Cortex of kidney (tissue), 1 donor: ENCODE measurements around the gene ACSM2B.
"Not testable (repeated sequence)": the region's sequence is repeated elsewhere in the genome, so short reads cannot be mapped to it uniquely, and the experiment has no call there.

Experiments used
- DNase-seq: peaks from one replicate; lab custom pipeline; 2025; lab: John Stamatoyannopoulos, UW

Gene ACSM2B

GRCh38 chr16:20595068-20595467 is 18.9 kb upstream of the ACSM2B start:
- DNase-seq, result not testable (repeated sequence)

DNA sequence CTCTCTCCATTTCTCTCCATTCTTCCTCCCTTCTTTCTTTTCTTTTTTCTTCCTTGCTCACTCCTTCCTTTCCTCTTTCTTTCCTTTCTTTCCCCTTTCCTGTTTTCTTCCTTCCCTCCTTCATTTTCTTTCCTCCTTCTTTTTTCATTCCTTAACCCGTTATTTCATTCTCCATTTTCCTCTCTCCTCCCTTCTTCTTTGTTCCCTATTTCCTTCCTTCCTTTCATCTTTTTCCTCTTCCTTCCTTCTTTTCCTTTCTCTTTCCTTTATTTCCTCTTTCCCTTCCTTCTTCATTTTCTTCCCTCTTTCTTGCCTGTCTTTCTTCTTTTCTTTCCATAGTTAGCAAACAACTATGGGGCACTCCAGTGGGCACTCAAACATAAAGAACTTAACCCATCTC is 16.6 kb upstream of the ACSM2B start:
- not testable (repeated sequence) for DNase-seq

DNA sequence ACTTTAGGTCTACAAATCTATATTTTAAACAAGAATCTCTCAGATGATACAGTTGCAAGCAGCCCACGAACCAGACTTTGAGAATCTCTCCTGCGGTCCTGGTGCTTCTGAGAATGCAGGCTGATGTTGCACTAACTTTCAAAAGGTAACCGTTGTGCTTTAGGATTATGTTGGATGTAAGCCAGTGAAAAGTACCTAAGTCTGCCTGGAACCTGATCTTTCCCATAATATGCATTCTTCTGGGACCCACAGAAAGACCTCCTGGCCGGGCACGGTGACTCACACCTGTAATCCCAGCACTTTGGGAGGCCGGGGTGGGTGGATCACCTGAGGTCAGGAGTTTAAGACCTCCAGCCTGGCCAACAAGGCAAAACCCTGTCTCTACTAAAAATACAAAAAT is 13.3 kb upstream of the ACSM2B start:
- DNase-seq, result not testable (repeated sequence)

- not testable (repeated sequence) for DNase-seq
Observed at GRCh38 chr16:20587645-20588074, 11.5 kb upstream of the ACSM2B start.

GRCh38 chr16:20586716-20587115 is 10.5 kb upstream of the ACSM2B start:
- DNase-seq, result not testable (repeated sequence)

DNA sequence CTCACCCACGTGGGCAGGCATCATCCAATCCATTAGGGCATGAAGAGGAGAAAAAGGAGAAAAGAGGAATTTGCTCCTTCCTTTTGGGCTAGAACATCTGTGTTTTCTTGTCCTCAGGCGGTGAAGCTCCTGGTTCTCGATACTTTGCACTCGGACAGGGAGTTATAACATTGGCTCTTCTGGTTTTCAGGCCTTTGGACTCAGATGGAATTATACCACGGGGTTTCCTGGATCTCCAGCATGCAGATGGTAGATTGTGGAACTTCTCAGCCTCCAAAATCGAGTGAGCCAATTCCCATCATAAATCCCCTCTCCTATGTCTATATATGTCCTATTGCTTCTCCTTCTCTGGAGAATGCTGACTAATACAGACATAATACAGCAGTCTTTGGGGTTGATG is 9.9 kb upstream of the ACSM2B start:
- not testable (repeated sequence) for DNase-seq

DNA sequence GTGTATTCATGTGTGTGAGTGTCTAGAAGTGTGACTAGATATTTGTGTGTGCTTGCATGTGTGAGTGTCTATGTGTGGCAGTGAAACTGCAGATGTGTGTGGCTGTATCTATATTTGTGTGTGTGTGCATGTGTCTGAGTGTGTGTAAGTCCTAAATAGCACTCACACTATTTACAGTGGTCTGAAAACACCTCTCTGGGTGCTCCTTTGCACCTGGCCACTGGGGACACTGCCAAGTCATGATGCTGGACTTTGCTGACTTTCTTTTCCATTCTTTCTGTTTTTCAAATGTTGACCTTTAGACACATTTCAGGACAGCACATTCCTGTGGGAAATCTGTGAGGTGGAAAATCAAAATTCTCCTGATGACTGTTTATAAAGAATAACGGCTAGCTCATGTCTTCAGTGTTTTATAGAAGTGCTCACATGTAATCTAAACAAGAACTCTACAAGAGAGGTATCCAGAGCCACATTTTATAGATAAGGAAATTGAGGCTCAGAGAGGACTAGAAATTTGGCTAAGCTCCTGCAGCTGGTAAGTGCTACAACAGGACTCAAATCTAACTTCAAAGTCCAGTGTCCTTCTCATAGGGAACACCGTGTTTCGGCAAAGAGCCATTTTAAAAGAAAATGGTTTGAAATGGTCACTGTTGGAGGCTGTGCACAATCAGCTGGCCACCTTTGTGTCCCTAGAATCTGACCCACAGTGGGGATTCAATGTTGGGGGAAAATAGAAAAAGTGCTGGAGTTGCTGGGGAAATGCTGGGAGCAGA is 4.5 kb upstream of the ACSM2B start:
- DNase-seq, result not testable (repeated sequence)

DNA sequence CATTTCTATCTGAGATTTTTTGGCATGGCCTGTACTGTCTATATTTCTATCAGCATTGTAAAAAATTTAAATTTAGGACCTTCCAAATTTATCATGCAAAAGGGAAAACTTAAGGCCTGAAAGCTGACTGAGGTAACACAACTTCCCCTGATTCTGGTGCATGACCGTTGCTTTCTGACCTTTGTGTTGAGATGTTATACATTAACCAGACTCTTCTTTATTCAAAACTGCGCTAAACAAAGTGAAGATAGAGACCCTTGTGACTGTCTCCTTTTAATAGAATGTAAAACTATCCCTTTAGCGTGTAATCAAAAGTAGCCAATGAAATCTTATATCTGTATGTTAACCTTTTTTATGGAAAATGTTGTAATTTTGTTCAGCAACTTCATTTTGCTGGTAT is 1.9 kb upstream of the ACSM2B start:
- not testable (repeated sequence) for DNase-seq

DNA sequence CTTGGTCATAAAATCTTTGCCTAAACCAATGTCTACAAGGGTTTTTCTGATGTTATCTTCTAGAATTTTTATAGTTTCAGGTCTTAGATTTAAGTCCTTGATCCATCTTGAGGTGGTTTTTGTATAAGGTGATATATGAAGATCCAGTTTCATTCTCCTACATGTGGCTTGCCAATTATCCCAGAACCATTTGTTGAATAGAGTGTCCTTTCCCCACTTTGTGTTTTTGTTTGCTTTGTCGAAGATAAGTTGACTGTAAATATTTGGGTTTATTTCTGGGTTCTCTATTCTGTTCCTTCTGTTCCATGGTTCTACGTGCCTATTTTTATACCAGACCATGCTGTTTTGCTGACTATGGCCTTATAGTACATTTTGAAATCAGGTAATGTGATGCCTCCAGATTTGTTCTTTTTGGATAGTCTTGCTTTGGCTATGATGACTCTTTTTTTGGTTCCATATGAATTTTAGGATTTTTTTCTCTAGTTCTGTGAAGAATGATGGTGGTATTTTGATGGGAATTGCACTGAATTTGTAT is 7.0 kb downstream of the ACSM2B start:
- DNase-seq, result not testable (repeated sequence)

- DNase-seq, result no peak
Observed at GRCh38 chr16:20568404-20568803, 7.8 kb downstream of the ACSM2B start.

- no peak for DNase-seq
Observed at GRCh38 chr16:20566864-20567263, 9.3 kb downstream of the ACSM2B start.

DNA sequence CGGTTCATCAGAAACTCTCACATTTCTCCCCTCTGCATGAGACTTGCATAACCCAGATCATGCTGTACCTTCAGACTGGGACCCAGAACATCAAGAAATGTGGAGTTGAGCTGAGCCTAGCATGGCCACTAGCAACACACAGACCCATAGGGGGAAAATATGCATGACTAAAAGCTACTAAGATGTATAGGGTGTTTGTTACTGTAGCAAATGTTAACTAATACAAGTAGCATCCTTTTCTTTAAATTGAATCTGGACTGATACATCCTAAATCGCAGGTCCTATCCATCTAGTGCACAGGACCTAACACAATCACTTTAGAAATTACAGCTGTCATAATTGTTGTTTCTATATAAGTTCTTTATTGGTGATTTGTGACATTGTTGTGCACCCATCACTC is 10.8 kb downstream of the ACSM2B start:
- not testable (repeated sequence) for DNase-seq

DNA sequence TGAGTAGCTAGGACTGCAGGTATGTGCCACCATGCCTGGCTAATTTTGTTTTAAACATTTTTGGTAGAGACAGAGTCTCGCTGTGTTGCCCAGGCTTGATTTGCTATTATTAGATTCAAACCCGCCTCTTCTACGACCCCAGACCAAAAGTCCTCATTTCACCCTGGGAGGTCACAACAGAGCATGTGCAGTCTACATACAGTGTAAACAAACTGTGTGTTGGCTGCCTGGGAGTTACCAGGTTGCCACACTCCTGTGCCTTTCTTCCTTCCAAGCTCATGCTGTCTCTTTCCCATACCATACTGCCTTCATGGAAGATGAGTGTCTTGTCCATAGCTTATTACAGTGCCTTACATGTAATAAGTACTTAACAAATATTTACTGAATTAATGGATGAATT is 11.9 kb downstream of the ACSM2B start:
- not testable (repeated sequence) for DNase-seq

DNA sequence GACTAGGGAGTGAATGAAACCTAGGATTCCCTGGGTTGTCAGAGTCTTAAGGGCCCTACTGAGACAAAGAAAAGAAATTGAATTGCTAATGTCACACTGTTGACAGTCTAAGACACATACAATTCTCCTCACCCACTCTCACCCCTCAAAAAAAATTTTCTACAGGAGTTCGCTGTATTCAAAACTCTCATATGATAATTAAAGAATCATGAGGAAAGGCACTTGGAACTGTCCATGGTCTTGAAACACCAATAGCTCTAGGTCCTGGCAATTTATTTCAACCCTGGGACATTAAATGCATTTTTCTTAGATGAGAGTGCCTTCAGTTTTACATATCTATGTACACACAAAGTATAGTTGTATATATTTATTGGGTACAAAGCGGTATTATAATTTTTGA is 20.5 kb downstream of the ACSM2B start:
- DNase-seq, result not testable (repeated sequence)

DNA sequence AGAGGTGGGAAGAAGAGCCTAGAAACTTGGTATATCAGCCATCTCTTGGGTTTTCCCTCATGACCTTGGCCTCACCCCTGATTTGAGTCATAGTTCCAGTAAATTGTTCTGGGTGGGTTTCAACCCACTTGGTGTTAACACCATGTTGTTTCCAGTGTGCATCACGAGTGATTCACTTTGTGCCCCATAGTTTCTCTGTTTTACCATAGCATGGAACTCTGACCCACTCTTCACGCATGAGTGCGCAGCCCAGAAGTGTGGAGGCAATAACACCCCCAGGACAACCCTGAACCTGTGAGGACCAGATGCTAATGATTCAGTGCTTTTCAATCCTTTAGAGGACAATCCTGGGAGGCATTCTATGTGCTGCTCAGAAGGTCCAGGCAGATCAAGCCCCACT is 21.5 kb downstream of the ACSM2B start:
- DNase-seq, result not testable (repeated sequence)

GRCh38 chr16:20553493-20553892 is 22.7 kb downstream of the ACSM2B start:
- DNase-seq, result not testable (repeated sequence)

GRCh38 chr16:20546951-20547350 is 29.2 kb downstream of the ACSM2B start:
- DNase-seq, result not testable (repeated sequence)

DNA sequence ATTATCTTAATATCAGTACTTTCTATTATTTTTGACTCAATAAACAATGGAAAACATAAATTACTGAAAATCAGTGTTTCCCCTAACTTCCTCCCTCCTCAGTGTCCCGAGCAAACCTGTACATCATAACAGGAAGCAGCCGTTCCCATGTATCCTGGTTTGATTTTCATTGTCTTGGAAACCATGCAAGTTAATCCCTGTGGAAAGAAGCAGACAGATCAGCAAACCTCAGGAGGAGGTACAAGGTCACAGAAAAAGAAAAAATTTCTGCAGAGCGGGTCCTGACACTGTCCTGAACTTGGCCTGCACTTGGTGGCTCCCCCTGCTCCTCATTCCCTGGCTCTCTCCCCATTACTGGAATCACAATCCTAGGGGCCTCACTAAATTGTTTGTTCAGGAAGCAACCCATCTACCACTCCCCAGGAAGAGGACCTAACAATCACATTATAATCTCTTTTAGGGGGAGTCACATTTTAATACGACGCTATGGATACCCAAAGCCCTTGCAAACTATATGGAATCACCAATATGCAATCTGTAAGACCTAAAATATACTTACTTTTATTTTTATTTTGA is 29.8 kb downstream of the ACSM2B start:
- DNase-seq, result not testable (repeated sequence)

- DNase-seq, result not testable (repeated sequence)
Observed at GRCh38 chr16:20540603-20541316, 35.4 kb downstream of the ACSM2B start.

GRCh38 chr16:20538687-20539086 is 37.5 kb downstream of the ACSM2B start:
- DNase-seq, result no peak

DNA sequence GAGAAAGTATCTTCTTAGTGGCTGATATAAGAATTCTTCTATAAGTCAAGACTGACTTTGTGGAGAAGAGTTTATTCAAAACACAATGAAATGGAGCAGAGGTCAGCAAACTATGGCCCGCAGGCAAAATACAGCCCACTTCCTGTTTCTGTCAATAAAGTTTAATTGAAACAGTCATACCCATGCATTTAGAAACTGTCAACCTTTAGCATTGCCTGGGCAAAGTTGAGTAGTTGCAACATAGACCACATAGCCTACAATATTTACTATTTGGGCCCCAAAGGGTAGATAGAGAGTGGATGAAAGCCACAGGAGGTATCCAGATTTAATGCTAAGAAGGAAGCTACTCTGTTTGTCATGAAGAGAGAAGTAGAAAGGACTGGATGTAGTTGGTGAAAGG is 38.0 kb downstream of the ACSM2B start:
- no peak for DNase-seq

GRCh38 chr16:20536669-20537068 is 39.5 kb downstream of the ACSM2B start:
- DNase-seq, result not testable (repeated sequence)
